ENCODE data around the gene SDCBP2. TPM values are rescaled to one million over a fixed set of nuclear protein-coding genes. Genes with fewer than 3 reads are reported as not detected.

SDCBP2 gene
- polyA plus RNA-seq, 1 of the 3 experiments (the other 2 are of a cell fraction), result 3.0 TPM

DNA sequence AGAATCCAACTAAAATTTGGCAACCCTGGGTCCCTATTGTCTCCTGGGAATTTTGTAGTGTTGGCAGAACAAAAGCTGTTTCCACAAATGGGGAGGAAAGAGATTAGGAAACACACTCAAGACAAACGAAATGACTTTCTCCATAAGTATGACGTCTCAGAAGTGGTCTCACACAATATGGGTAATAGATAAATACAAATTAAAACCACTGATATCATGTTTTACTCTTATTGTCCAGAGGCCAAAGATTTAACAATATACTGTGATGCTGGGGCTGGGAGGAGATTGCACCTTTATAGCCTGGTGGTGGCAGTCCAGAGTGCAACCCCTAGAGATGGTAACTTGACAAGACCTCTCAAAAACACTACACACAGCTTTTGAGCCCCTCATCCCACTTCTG is 45.3 kb upstream of the SDCBP2 start:
- Histone ChIP-seq H3K27ac (ENCODE audit: low read depth in 2 of 2, low read length in 1 of 2) (no peak overlapping the region; a peak in 1 of 4 replicates), H3K79me2 (ENCODE audit: insufficient read depth) (peaks cover 76% of the 10 kb centered on the region), H3F3A (replicated peaks; ENCODE audit: insufficient read depth) (no peaks in the 10 kb centered on the region), H4K20me1 (ENCODE audit: insufficient read depth) (peaks cover 44% of the 10 kb centered on the region), H2AFZ (ENCODE audit: low read depth) (no peak overlapping the region), H3K36me3 (replicated peaks in 1 of 2; ENCODE audit: control insufficient read depth in 1 of 2, insufficient read depth in 2 of 2, low read length in 1 of 2) (peaks cover 23 to 48% of the 10 kb centered on the region in 2 experiments), H3K9me2 (no peaks in the 10 kb centered on the region), H3K4me3 (ENCODE audit: low read depth in 2 of 2, low read length in 1 of 2) (no peak overlapping the region), H3K27me3 (ENCODE audit: insufficient read depth) (no peaks in the 10 kb centered on the region), H3K9me3 (no peaks in the 10 kb centered on the region), H3K9ac (no peak overlapping the region), H3K4me1 (ENCODE audit: control insufficient read depth in 1 of 2, insufficient read depth in 2 of 2, low read depth in 1 of 2, low read length in 1 of 2) (peaks cover 12 to 17% of the 10 kb centered on the region in 2 experiments; a peak in 2 of 4 replicates), H3K4me2 (no peak overlapping the region)
- ChIA-PET CTCF (no interaction called here), POLR2A (no interaction called here)
- TF ChIP-seq, protein P1, sequence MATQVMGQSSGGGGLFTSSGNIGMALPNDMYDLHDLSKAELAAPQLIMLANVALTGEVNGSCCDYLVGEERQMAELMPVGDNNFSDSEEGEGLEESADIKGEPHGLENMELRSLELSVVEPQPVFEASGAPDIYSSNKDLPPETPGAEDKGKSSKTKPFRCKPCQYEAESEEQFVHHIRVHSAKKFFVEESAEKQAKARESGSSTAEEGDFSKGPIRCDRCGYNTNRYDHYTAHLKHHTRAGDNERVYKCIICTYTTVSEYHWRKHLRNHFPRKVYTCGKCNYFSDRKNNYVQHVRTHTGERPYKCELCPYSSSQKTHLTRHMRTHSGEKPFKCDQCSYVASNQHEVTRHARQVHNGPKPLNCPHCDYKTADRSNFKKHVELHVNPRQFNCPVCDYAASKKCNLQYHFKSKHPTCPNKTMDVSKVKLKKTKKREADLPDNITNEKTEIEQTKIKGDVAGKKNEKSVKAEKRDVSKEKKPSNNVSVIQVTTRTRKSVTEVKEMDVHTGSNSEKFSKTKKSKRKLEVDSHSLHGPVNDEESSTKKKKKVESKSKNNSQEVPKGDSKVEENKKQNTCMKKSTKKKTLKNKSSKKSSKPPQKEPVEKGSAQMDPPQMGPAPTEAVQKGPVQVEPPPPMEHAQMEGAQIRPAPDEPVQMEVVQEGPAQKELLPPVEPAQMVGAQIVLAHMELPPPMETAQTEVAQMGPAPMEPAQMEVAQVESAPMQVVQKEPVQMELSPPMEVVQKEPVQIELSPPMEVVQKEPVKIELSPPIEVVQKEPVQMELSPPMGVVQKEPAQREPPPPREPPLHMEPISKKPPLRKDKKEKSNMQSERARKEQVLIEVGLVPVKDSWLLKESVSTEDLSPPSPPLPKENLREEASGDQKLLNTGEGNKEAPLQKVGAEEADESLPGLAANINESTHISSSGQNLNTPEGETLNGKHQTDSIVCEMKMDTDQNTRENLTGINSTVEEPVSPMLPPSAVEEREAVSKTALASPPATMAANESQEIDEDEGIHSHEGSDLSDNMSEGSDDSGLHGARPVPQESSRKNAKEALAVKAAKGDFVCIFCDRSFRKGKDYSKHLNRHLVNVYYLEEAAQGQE (IDR thresholded peaks at IDR 0.05; ENCODE audit: low read depth, low read length), result no peak
- TF ChIP-seq TAF1 (IDR thresholded peaks at IDR 0.05; ENCODE audit: borderline replicate concordance, low read depth, low read length), result no peak
- TF ChIP-seq, protein P2, sequence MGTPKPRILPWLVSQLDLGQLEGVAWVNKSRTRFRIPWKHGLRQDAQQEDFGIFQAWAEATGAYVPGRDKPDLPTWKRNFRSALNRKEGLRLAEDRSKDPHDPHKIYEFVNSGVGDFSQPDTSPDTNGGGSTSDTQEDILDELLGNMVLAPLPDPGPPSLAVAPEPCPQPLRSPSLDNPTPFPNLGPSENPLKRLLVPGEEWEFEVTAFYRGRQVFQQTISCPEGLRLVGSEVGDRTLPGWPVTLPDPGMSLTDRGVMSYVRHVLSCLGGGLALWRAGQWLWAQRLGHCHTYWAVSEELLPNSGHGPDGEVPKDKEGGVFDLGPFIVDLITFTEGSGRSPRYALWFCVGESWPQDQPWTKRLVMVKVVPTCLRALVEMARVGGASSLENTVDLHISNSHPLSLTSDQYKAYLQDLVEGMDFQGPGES (IDR thresholded peaks at IDR 0.05; ENCODE audit: low read depth, low read length), result no peak
- 89% methylated on average over 2 of the region's 2 CpGs for WGBS (ENCODE audit: low lambda C conversion rate)
- DNase-seq, result no peak

- Histone ChIP-seq H3K4me1 (ENCODE audit: control insufficient read depth in 1 of 2, insufficient read depth in 2 of 2, low read depth in 1 of 2, low read length in 1 of 2) (peaks cover 12 to 23% of the 10 kb centered on the region in 2 experiments; a peak in 2 of 4 replicates), H3K9me2 (no peaks in the 10 kb centered on the region), H3K27ac (ENCODE audit: low read depth in 2 of 2, low read length in 1 of 2) (no peak overlapping the region), H3K4me2 (no peak overlapping the region), H3K36me3 (replicated peaks in 1 of 2; ENCODE audit: control insufficient read depth in 1 of 2, insufficient read depth in 2 of 2, low read length in 1 of 2) (peaks cover 23 to 48% of the 10 kb centered on the region in 2 experiments), H3K9ac (no peak overlapping the region), H3F3A (replicated peaks; ENCODE audit: insufficient read depth) (no peaks in the 10 kb centered on the region), H3K4me3 (ENCODE audit: low read depth in 2 of 2, low read length in 1 of 2) (no peak overlapping the region), H3K79me2 (ENCODE audit: insufficient read depth) (peaks cover 73% of the 10 kb centered on the region), H2AFZ (ENCODE audit: low read depth) (no peak overlapping the region), H3K9me3 (no peaks in the 10 kb centered on the region), H4K20me1 (ENCODE audit: insufficient read depth) (peaks cover 38% of the 10 kb centered on the region), H3K27me3 (ENCODE audit: insufficient read depth) (no peaks in the 10 kb centered on the region)
- no peak for DNase-seq
- POLR2A ChIA-PET, result no interaction called here
- CTCF ChIA-PET, result no interaction called here
- 95% methylated on average over 4 of the region's 4 CpGs for WGBS (ENCODE audit: low lambda C conversion rate)
- TF ChIP-seq FOXM1 (IDR thresholded peaks at IDR 0.05; ENCODE audit: low read depth), result no peak
- TF ChIP-seq MXI1 (IDR thresholded peaks at IDR 0.05; ENCODE audit: low read depth, low read length), result no peak
- no peak for TF ChIP-seq SMC3 (IDR thresholded peaks at IDR 0.05; ENCODE audit: low read depth, low read length)
- TF ChIP-seq TCF12 (IDR thresholded peaks at IDR 0.05), result no peak
- no peak for TF ChIP-seq CHD2 (IDR thresholded peaks at IDR 0.05; ENCODE audit: low read length, partially characterized antibody)
- no peak for TF ChIP-seq RXRA (IDR thresholded peaks at IDR 0.05; ENCODE audit: borderline replicate concordance, low read depth)
- TF ChIP-seq, protein P2 (IDR thresholded peaks at IDR 0.05; ENCODE audit: low read depth, low read length), result no peak
- no peak for TF ChIP-seq ELF1 (IDR thresholded peaks at IDR 0.05)
- TF ChIP-seq GATA2 (CRISPR knock-in tag; IDR thresholded peaks at IDR 0.05), result no peak
- TF ChIP-seq, protein P3, sequence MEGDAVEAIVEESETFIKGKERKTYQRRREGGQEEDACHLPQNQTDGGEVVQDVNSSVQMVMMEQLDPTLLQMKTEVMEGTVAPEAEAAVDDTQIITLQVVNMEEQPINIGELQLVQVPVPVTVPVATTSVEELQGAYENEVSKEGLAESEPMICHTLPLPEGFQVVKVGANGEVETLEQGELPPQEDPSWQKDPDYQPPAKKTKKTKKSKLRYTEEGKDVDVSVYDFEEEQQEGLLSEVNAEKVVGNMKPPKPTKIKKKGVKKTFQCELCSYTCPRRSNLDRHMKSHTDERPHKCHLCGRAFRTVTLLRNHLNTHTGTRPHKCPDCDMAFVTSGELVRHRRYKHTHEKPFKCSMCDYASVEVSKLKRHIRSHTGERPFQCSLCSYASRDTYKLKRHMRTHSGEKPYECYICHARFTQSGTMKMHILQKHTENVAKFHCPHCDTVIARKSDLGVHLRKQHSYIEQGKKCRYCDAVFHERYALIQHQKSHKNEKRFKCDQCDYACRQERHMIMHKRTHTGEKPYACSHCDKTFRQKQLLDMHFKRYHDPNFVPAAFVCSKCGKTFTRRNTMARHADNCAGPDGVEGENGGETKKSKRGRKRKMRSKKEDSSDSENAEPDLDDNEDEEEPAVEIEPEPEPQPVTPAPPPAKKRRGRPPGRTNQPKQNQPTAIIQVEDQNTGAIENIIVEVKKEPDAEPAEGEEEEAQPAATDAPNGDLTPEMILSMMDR (IDR thresholded peaks at IDR 0.05), result no peak
- TF ChIP-seq GABPA (IDR thresholded peaks at IDR 0.05; ENCODE audit: low read depth), result no peak
- TF ChIP-seq EZH2phosphoT487 (IDR thresholded peaks at IDR 0.05; ENCODE audit: borderline replicate concordance, low read depth), result no peak
- no peak for TF ChIP-seq ZBTB33 (IDR thresholded peaks at IDR 0.05; ENCODE audit: borderline replicate concordance, low read depth)
These were observed 44.7 kb upstream of the SDCBP2 start for GRCh38 chr20:1373614-1374013.
